Motor neuron (in vitro differentiated cells): ENCODE measurements around the gene SOX15. TPM values are rescaled to one million over a fixed set of nuclear protein-coding genes. Genes with fewer than 3 reads are reported as not detected.

ENCODE experiments used
- ATAC-seq, 8 experiments: fragments of 200-7000 bp; cut with Tn5 transposase; replicated peaks in 6 of 8; 2 replicates each; pipeline ENCODE4 v1.8.0; 2021; ENCODE audit warnings: mild to moderate bottlenecking in 8 of 8, moderate library complexity in 8 of 8
- H3K27ac ChIP-seq, 2 donors: fragments of 250-450 bp; sonication (Bioruptor Pico); 2 replicates each; pipeline ENCODE4 v1.9.0; 2021; ENCODE audit warnings: antibody characterized with exemption in 2 of 2, mild to moderate bottlenecking in 2 of 2, moderate library complexity in 1 of 2
- H3K4me1 ChIP-seq, 2 donors: fragments of 250-450 bp; sonication (Bioruptor Pico); replicated peaks in 1 of 2; 2 replicates each; pipeline ENCODE4 v1.6.1; 2021; ENCODE audit warnings: antibody characterized with exemption in 2 of 2, mild to moderate bottlenecking in 2 of 2, moderate library complexity in 1 of 2
- H3K4me3 ChIP-seq, 5 donors: fragments of 250-450 bp; sonication (Bioruptor Pico); 2 replicates each; pipeline ENCODE4 v1.9.0; 2021; ENCODE audit warnings: antibody characterized with exemption in 5 of 5, mild to moderate bottlenecking in 5 of 5, moderate library complexity in 4 of 5
- WGBS, 10 experiments: fragments of 450-650 bp; shearing (Covaris generic); methylation state at CpG; one replicate each; pipeline ENCODE4 v1.0.0; 2022; 5-methylcytosine and 5-hydroxymethylcytosine counted together
- in situ Hi-C, 9 experiments: fragments of 400-800 bp; cut with MboI; loops; one replicate each; pipeline ENCODE4 v1.15.0; 2021; ENCODE audit warnings: low sequenced_read_pairs in 9 of 9, low pct_unique_long_range_greater_than_20kb in 2 of 9; ENCODE audit not compliant: unreplicated experiment in 9 of 9
- total RNA-seq, 8 experiments: library from RNA; unstranded; fragments of 300-600 nt; gene quantifications; 2 replicates each; pipeline versions ENCODE4 v1.2.3 to v1.2.4, GENCODE V29; 2022

The SOX15 gene
- total RNA-seq, 8 experiments from 2014 or later = 1.4 to 3.9 (median 2.2) TPM

DNA sequence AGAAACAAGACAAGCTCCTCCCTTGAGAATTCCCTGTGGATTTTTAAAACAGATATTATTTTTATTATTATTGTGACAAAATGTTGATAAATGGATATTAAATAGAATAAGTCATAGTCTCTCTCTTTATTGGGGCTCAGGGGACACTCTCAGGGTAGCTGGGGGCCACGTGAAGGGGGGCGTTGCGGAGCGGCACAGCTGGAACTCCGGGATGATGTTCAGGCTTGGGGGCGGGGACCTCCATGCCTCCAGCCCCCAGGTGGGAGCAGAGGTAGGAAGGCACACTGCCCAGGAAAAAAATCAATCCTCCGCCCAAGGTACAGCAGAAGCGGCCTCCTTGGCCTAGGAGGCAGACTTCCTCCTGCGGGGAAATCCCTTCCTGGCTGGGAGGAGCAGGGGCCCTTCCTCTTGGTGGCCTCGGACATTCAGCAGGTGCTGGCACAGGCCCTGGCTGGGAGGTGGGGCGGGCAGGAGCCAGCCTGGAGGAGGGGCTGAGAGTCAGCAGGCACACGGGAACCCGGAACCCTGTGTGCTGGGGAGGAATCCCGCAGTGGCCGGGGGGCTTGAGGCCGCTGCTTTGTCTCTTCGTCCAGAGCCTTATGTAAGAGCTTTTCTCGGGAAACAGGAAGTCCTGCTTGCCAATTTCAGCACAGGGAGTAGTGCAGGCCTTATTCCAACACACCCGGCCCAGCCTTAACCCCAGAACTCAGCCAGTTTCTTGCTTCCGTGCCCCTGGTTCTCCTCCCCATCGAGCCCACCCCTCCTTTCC is 31.9 kb downstream of the SOX15 start:
- H3K27ac ChIP-seq = no peak overlapping the region
- H3K4me1 ChIP-seq = peaks cover 15 to 27% of the 10 kb centered on the region in 2 donors
- ATAC-seq = peak in 5 of 8 experiments; percentile 3 to 11 (median 11)
- 40 to 68% (median 53%) methylated on average over 1 to 6 of the region's 21 CpGs; no CpG with 5 or more reads in 7 of the 10 experiments for WGBS, 10 experiments
- in situ Hi-C loops = loop anchor here in 1 of 9 experiments (25.0 kb wide), 1 partner anchor 521 kb away; the partner anchor contains the start of genes SLC16A11 and SLC16A13
- no peak overlapping the region for H3K4me3 ChIP-seq

DNA sequence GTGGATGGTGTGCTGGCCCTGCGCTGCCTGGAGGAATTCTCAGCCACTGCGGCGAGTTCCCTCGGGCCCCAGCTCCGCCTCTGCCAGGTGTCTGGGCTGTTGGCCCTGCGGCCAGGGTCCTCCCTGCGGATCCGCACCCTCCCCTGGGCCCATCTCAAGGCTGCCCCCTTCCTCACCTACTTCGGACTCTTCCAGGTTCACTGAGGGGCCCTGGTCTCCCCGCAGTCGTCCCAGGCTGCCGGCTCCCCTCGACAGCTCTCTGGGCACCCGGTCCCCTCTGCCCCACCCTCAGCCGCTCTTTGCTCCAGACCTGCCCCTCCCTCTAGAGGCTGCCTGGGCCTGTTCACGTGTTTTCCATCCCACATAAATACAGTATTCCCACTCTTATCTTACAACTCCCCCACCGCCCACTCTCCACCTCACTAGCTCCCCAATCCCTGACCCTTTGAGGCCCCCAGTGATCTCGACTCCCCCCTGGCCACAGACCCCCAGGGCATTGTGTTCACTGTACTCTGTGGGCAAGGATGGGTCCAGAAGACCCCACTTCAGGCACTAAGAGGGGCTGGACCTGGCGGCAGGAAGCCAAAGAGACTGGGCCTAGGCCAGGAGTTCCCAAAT is 32.6 kb downstream of the SOX15 start:
- ATAC-seq = no peak
- WGBS, 10 experiments = 83 to 86% methylated on average over 1 of the region's 19 CpGs; no CpG with 5 or more reads in 8 of the 10 experiments
- in situ Hi-C loops = loop anchor here in 1 of 9 experiments (25.0 kb wide), 1 partner anchor 520 kb away; the partner anchor contains the start of genes SLC16A11 and SLC16A13
- no peak overlapping the region for H3K27ac ChIP-seq
- no peak overlapping the region for H3K4me3 ChIP-seq
- peaks cover 10 to 21% of the 10 kb centered on the region in 2 donors for H3K4me1 ChIP-seq

DNA sequence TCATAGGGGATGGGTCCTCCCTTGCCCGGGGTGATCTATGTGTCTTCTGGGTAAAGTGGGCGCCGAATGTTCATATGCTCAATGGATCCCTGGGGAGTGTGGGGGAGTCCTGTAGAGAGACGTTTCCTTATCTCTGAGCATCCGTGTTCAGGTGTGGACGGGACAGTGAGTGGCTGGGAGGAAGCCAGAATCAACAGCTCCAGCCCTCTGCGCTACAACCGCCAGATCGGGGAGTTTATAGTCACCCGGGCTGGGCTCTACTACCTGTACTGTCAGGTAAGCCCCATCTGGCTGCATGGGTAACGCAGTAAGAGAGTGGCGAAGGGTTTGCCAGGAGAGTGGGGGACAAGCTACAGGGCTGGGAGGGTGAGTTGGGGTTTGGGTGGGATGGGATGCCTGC is 33.3 kb downstream of the SOX15 start:
- Histone ChIP-seq H3K27ac (no peak overlapping the region), H3K4me1 (peaks cover 10 to 21% of the 10 kb centered on the region in 2 donors), H3K4me3 (no peak overlapping the region)
- WGBS, 10 experiments = 92 to 100% (median 100%) methylated on average over 1 to 6 of the region's 12 CpGs; no CpG with 5 or more reads in 6 of the 10 experiments
- no peak for ATAC-seq
- in situ Hi-C loops = loop anchor here in 1 of 9 experiments (25.0 kb wide), 1 partner anchor 519 kb away; the partner anchor contains the start of genes SLC16A11 and SLC16A13

DNA sequence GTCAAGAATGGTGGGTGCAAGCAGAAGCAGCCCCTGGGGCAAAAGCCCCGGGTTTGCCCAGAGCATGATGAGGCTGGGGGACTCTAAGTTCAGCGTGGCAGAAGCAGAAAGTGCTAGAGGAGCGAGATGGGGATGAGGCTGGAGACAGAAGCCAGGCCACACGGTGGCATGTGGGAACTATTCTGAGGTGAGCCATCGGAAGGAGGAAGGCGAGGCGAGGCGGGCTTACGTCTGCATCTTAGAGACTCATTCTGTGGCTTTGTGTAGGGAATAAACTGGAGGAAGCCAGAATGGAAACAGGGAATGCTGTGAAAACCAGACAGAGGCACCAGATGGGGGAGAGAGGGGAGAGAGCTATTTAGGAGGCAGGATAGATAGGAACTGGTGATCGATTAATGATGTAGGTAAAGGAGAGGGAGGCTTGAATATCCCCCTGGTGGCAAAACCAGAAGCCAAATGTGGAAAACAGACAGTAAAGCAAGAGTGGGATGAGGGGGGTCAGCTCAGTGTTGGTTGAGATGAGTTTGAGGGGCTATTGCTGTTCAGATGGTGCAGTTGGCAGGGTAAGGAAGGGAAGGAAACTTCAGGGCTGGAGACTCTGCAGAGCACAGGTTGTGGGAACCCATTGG is 34.5 kb downstream of the SOX15 start:
- Histone ChIP-seq H3K4me1 (peaks cover 6 to 17% of the 10 kb centered on the region in 2 donors), H3K27ac (no peak overlapping the region), H3K4me3 (no peak overlapping the region)
- in situ Hi-C loops = loop anchor here in 1 of 9 experiments (25.0 kb wide), 1 partner anchor 518 kb away; the partner anchor contains the start of genes SLC16A11 and SLC16A13
- no peak for ATAC-seq
- 21 to 71% (median 43%) methylated on average over 2 to 4 of the region's 10 CpGs; no CpG with 5 or more reads in 4 of the 10 experiments for WGBS, 10 experiments

DNA sequence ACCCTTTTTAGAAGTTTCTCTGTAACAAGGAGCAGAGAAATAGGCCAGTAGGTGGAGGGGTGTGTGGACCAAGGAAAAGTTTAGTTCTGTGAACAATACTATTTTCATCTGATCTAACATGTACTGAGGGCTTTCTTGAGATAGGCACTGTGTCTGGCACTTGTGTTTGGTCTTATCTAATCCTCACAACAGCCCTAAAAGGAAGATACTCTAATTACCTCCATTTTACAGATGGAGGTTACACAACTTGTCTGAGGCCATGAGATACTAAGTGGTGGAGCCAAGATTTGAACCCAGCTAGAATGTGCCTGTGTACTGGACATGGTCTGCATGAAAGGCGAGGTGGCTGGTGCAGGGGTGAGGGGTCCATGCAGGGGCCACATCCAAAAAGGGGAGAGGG is 36.5 kb downstream of the SOX15 start:
- no peak for ATAC-seq
- Histone ChIP-seq H3K4me3 (no peak overlapping the region), H3K27ac (no peak overlapping the region), H3K4me1 (peaks cover 6 to 11% of the 10 kb centered on the region in 2 donors)
- WGBS, 10 experiments = 80% methylated on average over 1 of the region's 1 CpG; no CpG with 5 or more reads in 9 of the 10 experiments
- in situ Hi-C loops = loop anchor here in 1 of 9 experiments (25.0 kb wide), 1 partner anchor 516 kb away; the partner anchor contains the start of genes SLC16A11 and SLC16A13

DNA sequence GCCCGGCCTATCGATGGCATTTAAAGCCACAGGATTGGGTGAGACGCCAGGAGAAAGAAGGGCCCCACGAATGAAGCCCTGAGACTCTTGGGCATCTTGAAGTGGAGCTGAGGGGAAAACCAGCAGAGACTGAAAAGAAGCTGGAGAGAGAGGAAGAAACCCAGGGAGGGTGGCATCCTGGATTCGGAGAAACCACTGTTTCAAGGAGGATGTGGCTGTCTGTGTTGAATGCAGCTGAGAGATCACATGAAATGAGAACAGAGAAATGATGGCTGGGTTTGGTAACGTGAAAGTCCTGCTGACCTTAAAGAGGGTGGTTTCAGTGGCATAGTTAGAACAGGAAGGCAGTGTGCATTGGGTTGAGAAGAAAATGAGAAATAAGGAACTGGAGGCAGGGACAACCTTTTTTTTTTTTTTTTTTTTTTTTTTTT is 37.3 kb downstream of the SOX15 start:
- in situ Hi-C loops = loop anchor here in 1 of 9 experiments (25.0 kb wide), 1 partner anchor 515 kb away; the partner anchor contains the start of genes SLC16A11 and SLC16A13
- ATAC-seq = no peak
- WGBS, 10 experiments = 57 to 95% (median 80%) methylated on average over 1 to 6 of the region's 6 CpGs; no CpG with 5 or more reads in 1 of the 10 experiments

DNA sequence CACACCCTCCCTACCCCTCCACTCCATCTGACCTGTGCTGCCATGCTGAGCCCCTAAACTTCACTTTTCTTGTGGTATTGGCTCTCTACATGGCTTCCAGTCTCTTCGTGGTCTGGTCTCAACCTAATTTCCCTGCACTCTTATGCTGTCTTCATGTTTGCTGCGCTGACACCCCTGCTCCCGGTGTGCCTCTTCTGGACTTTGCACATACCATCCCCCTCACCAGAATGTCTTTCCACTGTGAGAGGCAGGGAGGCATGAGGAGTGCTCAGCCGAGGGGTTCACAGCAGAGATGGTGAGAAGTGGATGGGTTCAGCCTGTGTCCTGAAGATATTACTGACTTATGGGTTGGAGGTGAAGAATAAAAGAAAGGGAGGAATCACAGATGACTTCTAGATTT is 38.5 kb downstream of the SOX15 start:
- Histone ChIP-seq H3K4me3 (no peak overlapping the region), H3K4me1 (peaks cover 0 to 7% of the 10 kb centered on the region in 2 donors), H3K27ac (no peak overlapping the region)
- in situ Hi-C loops = loop anchor here in 1 of 9 experiments (25.0 kb wide), 1 partner anchor 514 kb away; the partner anchor contains the start of genes SLC16A11 and SLC16A13
- no peak for ATAC-seq
- 50 to 90% (median 79%) methylated on average over 1 to 3 of the region's 4 CpGs; no CpG with 5 or more reads in 2 of the 10 experiments for WGBS, 10 experiments

More for the DNA sequence above, 37.3 kb downstream of the SOX15 start:
- Histone ChIP-seq H3K27ac (no peak overlapping the region), H3K4me1 (peaks cover 3 to 7% of the 10 kb centered on the region in 2 donors), H3K4me3 (no peak overlapping the region)

DNA sequence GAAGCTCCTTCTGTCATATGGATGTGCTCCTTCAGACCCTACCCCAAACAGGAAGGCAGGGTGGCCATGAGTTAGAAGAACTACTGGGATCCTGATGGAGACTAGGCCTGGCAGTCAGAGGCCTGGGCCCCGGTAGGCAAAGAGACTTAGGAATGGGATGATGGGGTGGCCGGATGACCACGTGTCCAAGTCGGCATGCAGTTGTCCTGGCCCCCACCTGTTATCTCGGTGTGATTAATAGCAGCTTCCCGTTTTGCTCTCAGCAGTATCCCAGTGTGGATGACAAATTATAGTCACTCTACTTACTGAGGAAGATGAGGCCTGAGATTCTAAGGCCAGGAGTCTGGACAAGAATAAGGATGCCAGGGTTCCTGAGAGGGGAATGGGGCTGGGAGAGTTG is 39.5 kb downstream of the SOX15 start:
- Histone ChIP-seq H3K4me1 (peaks cover 0 to 7% of the 10 kb centered on the region in 2 donors), H3K27ac (no peak overlapping the region), H3K4me3 (no peak overlapping the region)
- WGBS, 10 experiments = 0 to 83% (median 57%) methylated on average over 1 to 3 of the region's 6 CpGs; no CpG with 5 or more reads in 5 of the 10 experiments
- in situ Hi-C loops = loop anchor here in 1 of 9 experiments (25.0 kb wide), 1 partner anchor 513 kb away; the partner anchor contains the start of genes SLC16A11 and SLC16A13
- ATAC-seq = no peak

DNA sequence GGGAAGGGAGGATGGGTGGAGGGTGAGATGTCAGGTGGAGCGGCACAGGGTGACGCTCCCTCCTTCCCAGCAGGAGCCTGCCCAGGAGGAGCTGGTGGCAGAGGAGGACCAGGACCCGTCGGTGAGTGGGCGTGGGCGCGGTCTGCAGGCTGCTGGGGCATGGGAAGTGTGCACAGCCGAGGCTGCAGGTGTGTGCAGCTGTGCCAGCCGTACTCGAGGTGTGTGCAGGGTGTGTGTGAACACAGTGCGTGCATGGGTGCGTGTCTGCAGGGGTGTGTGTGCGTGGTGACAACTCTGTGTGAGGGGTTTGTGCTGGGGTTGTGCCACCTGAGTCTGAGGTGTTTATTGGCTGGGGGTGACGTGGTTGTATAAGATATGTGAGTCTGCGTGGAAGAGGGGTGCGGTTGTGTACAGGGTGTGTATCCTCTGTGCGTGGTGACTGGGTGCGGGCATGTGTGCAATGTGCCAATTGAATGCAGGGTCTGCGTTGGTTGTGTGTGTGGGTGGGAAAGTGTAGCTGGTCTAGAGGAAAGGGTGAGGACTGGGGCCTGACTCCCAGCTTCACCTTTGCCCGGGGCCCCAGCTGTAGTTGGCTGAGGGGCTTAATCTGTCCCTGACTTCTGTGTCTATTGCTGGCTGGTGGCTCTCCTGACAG is 40.4 kb downstream of the SOX15 start:
- Histone ChIP-seq H3K4me3 (no peak overlapping the region), H3K27ac (no peak overlapping the region), H3K4me1 (peaks cover 0 to 7% of the 10 kb centered on the region in 2 donors)
- in situ Hi-C loops = loop anchor here in 1 of 9 experiments (25.0 kb wide), 1 partner anchor 512 kb away; the partner anchor contains the start of genes SLC16A11 and SLC16A13
- 17 to 92% (median 59%) methylated on average over 1 to 8 of the region's 20 CpGs; no CpG with 5 or more reads in 4 of the 10 experiments for WGBS, 10 experiments
- ATAC-seq = peak; percentile 17 to 67 (median 52)

DNA sequence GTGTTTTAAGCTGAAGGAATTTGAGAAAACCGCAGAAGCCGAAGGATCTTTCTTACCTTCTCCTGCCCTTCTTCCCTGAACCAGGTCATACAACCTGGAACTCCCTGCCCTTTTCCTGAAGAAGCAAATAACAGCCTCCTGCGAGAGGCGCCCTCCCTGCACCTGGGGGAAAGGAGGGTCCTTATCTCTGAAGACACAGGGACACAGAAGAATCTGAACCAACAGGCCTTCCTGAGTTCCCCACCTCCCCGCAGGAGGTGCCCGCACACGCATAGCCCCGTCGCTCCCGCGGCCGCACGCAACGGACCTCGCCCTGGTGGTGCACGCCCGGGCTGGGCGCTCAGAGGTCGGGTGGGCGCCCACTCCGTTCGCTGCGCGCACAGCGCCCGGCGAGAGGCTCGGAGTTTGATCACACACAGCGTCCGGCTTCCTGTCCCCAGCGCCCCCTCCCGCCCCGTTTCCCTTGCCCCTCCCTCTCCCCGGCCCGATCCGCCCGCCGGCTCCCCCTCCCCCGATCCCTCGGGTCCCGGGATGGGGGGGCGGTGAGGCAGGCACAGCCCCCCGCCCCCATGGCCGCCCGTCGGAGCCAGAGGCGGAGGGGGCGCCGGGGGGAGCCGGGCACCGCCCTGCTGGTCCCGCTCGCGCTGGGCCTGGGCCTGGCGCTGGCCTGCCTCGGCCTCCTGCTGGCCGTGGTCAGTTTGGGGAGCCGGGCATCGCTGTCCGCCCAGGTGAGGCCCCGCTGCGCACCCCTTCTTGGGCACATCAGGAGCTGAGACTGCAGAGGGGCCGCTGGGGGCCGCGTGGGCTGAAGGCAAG is 41.1 kb downstream of the SOX15 start, which contains the start of gene TNFSF12:
Gene TNFSF12, plus strand, starts transcription at position 474 of the 816 bp plus-strand sequence. Its CDS starts 96 bp downstream, at position 570.
- H3K4me1 ChIP-seq = peaks cover 0 to 7% of the 10 kb centered on the region in 2 donors

DNA sequence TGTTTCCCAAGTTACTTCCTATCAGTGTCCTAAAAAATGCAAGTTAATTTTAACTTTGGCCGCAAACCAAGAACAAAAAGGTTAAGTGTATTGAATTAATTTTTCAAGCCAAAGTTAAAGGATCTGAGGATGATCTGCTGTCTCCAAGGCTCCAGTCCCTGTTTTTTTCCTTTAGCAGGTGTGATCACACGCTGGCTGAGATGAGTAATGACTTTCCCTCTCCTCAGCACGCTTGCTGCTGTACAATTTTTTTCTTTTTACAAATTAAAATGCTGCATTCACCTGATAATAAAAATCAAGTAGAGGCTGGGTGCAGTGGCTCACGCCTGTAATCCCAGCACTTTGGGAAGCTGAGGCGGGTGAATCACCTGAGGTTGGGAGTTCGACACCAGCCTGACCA is 45.0 kb downstream of the SOX15 start:
- Histone ChIP-seq H3K27ac (no peak overlapping the region), H3K4me1 (peaks cover 0 to 7% of the 10 kb centered on the region in 2 donors), H3K4me3 (no peak overlapping the region)
- in situ Hi-C loops = no loop called here
- 20 to 100% (median 68%) methylated on average over 1 to 5 of the region's 6 CpGs; no CpG with 5 or more reads in 2 of the 10 experiments for WGBS, 10 experiments
- ATAC-seq = no peak

More for the DNA sequence above, 41.1 kb downstream of the SOX15 start, which contains the start of gene TNFSF12:
- in situ Hi-C loops = no loop called here
- no peak within 1 kb of the TSS for H3K27ac ChIP-seq
- ATAC-seq = peak; percentile 50 to 88 (median 74)
- WGBS, 10 experiments = 0 to 40% (median 8%) methylated on average over 1 to 3 of the region's 65 CpGs; no CpG with 5 or more reads in 5 of the 10 experiments
- peak within 1 kb of the TSS in 4 of 5 donors; percentile 1 to 26 (median 14) for H3K4me3 ChIP-seq
